ENCODE data around the gene AAK1. TPM values are rescaled to one million over a fixed set of nuclear protein-coding genes. Genes with fewer than 3 reads are reported as not detected.
A peak's percentile ranks its signal among the peaks of the same experiment; 100 is the strongest.

Gene AAK1
- total RNA-seq (10 to 100 TPM; 44.6 to 56.2 TPM), polyA plus RNA-seq (10 to 100 TPM in 1 of 2 donors, 1 to 10 TPM in 1; 10.0 to 10.1 TPM)
- long read RNA-seq, donor 1, partial matches to known transcripts, result 0 of 2 reads
- long read RNA-seq, donor 1, other reads (novel, unspliced or antisense), result 0 of 2 reads
- long read RNA-seq, donor 2, partial matches to known transcripts, result 88 of 98 reads
- long read RNA-seq, donor 2, other reads (novel, unspliced or antisense), result 8 of 98 reads
- long read RNA-seq, donor 3, partial matches to known transcripts, result 0 of 3 reads
- long read RNA-seq, donor 3, other reads (novel, unspliced or antisense), result 0 of 3 reads
- long read RNA-seq, donor 4, partial matches to known transcripts, result 0 of 1 reads
- long read RNA-seq, donor 4, other reads (novel, unspliced or antisense), result 0 of 1 reads
- long read RNA-seq, donor 5, partial matches to known transcripts, result 39 of 70 reads
- long read RNA-seq, donor 5, other reads (novel, unspliced or antisense), result 30 of 70 reads

GRCh38 chr2:69643602-69644505 lies at the start of gene AAK1:
AAK1 (minus strand) TSS chr2:69643739; CDS start chr2:69643040, 699 bp downstream.
- peak within 1 kb of the TSS; percentile 91 for H3K4me3 ChIP-seq
- TF ChIP-seq CTCF (IDR thresholded peaks at IDR 0.05; ENCODE audit: control extremely low read depth, extremely low read depth), result no peak
- peak within 1 kb of the TSS; percentile 100 for H3K27ac ChIP-seq (ENCODE audit: low read depth in 1 of 2, low read length in 1 of 2)
- no peaks in the 10 kb centered on the region for H3K9me3 ChIP-seq (ENCODE audit: control insufficient read depth in 4 of 4, insufficient read depth in 3 of 4, low read length in 3 of 4)
- peaks cover 0 to 2% (median 0%) of the 10 kb centered on the region in 4 donors for H3K36me3 ChIP-seq (ENCODE audit: control insufficient read depth in 4 of 4, insufficient read depth in 4 of 4, low read length in 4 of 4)
- H3K4me1 ChIP-seq (ENCODE audit: control insufficient read depth in 5 of 5, insufficient read depth in 5 of 5, low read length in 5 of 5), result peaks cover 0 to 40% (median 11%) of the 10 kb centered on the region in 5 donors
- H3K9ac ChIP-seq (ENCODE audit: insufficient read depth in 1 of 2, low read length in 2 of 2), result peak within 1 kb of the TSS; percentile 74 to 88
- ATAC-seq (ENCODE audit: insufficient read depth, low FRiP score), result peak; percentile 93
- WGBS, 2 donors, result 0% methylated on average over 59 to 81 of the region's 81 CpGs
- H3K27me3 ChIP-seq (ENCODE audit: control insufficient read depth in 3 of 3, insufficient read depth in 3 of 3, low read length in 2 of 3), result no peaks in the 10 kb centered on the region
- peak; percentile 94 to 97 (median 94) for DNase-seq

GRCh38 chr2:69692424-69692823 lies 48.9 kb upstream of the AAK1 start:
- H3K4me3 ChIP-seq, result no peak overlapping the region
- H3K27ac ChIP-seq (ENCODE audit: low read depth in 1 of 2, low read length in 1 of 2), result no peak overlapping the region
- no peak for ATAC-seq (ENCODE audit: insufficient read depth, low FRiP score)
- no peaks in the 10 kb centered on the region for H3K36me3 ChIP-seq (ENCODE audit: control insufficient read depth in 4 of 4, insufficient read depth in 4 of 4, low read length in 4 of 4)
- H3K27me3 ChIP-seq (ENCODE audit: control insufficient read depth in 3 of 3, insufficient read depth in 3 of 3, low read length in 2 of 3), result no peaks in the 10 kb centered on the region
- peaks cover 0 to 3% (median 0%) of the 10 kb centered on the region in 5 donors for H3K4me1 ChIP-seq (ENCODE audit: control insufficient read depth in 5 of 5, insufficient read depth in 5 of 5, low read length in 5 of 5)
- TF ChIP-seq CTCF (IDR thresholded peaks at IDR 0.05; ENCODE audit: control extremely low read depth, extremely low read depth), result no peak
- no peaks in the 10 kb centered on the region for H3K9me3 ChIP-seq (ENCODE audit: control insufficient read depth in 4 of 4, insufficient read depth in 3 of 4, low read length in 3 of 4)
- WGBS, 2 donors, result 94 to 96% methylated on average over 2 of the region's 2 CpGs
- DNase-seq, result no peak
- H3K9ac ChIP-seq (ENCODE audit: insufficient read depth in 1 of 2, low read length in 2 of 2), result no peak overlapping the region

- H3K4me1 ChIP-seq (ENCODE audit: control insufficient read depth in 5 of 5, insufficient read depth in 5 of 5, low read length in 5 of 5), result peaks cover 0 to 7% (median 0%) of the 10 kb centered on the region in 5 donors
- H3K9me3 ChIP-seq (ENCODE audit: control insufficient read depth in 4 of 4, insufficient read depth in 3 of 4, low read length in 3 of 4), result no peaks in the 10 kb centered on the region
- TF ChIP-seq CTCF (IDR thresholded peaks at IDR 0.05; ENCODE audit: control extremely low read depth, extremely low read depth), result no peak
- no peak overlapping the region for H3K4me3 ChIP-seq
- ATAC-seq (ENCODE audit: insufficient read depth, low FRiP score) (no peak), DNase-seq (no peak)
- H3K9ac ChIP-seq (ENCODE audit: insufficient read depth in 1 of 2, low read length in 2 of 2), result no peak overlapping the region
- WGBS, 2 donors, result 98% methylated on average over 2 of the region's 2 CpGs
- no peak overlapping the region for H3K27ac ChIP-seq (ENCODE audit: low read depth in 1 of 2, low read length in 1 of 2)
- no peaks in the 10 kb centered on the region for H3K36me3 ChIP-seq (ENCODE audit: control insufficient read depth in 4 of 4, insufficient read depth in 4 of 4, low read length in 4 of 4)
- no peaks in the 10 kb centered on the region for H3K27me3 ChIP-seq (ENCODE audit: control insufficient read depth in 3 of 3, insufficient read depth in 3 of 3, low read length in 2 of 3)
Measured at GRCh38 chr2:69689969-69690368, 46.4 kb upstream of the AAK1 start.

All from lung (tissue), 16 donors.